OCI-LY7 (cell line): ENCODE results near the gene TMEFF1. TPM values are rescaled to one million over a fixed set of nuclear protein-coding genes. Genes with fewer than 3 reads are reported as not detected.

Experiments
- BruUV-seq: library from RNA; stranded (reverse); fragments of 400-500 nt; replicated peaks from 2 replicates; lab custom pipeline; 2021; lab: Mats Ljungman, UMichigan
- CTCF ChIA-PET: fragments of 300-600 bp; sonication (Branson Sonifier 250); formaldehyde crosslinking; loops from one replicate; lab custom pipeline; 2022; ENCODE audit warnings: antibody characterized with exemption; ENCODE audit not compliant: unreplicated experiment; lab: Charles Lee
- POLR2A ChIA-PET: fragments of 300-600 bp; sonication (Branson Sonifier 250); formaldehyde crosslinking; loops from one replicate; lab custom pipeline; 2022; ENCODE audit warnings: antibody characterized with exemption; lab: Charles Lee
- DNase-seq: peaks from one replicate; pipeline ENCODE4 v3.0.0-alpha.2; 2015; ENCODE audit warnings: low spot score
- H2AFZ ChIP-seq: fragments of 200-600 bp; sonication (generic), shearing (Covaris generic); 2 replicates; pipeline ENCODE4 v1.6.1; 2014; ENCODE audit warnings: mild to moderate bottlenecking, antibody characterized with exemption, low read length, moderate library complexity
- H3K27ac ChIP-seq: fragments of 200-600 bp; sonication (generic); 2 replicates; pipeline ENCODE4 v1.5.1; 2014; ENCODE audit warnings: mixed run types, low read depth, mild to moderate bottlenecking, moderate library complexity, low read length, inconsistent platforms; ENCODE audit not compliant: poor library complexity, severe bottlenecking
- H3K36me3 ChIP-seq: fragments of 200-600 bp; sonication (generic); 2 replicates; pipeline ENCODE4 v1.6.1; 2014; ENCODE audit warnings: mild to moderate bottlenecking, antibody characterized with exemption, low read length, moderate library complexity, mixed read lengths; ENCODE audit not compliant: insufficient read depth
- H3K4me1 ChIP-seq: fragments of 200-600 bp; sonication (generic); 2 replicates; pipeline ENCODE4 v1.5.1; 2014; ENCODE audit warnings: mild to moderate bottlenecking, low read length; ENCODE audit not compliant: insufficient read depth, poor library complexity, severe bottlenecking
- H3K4me2 ChIP-seq: fragments of 200-600 bp; sonication (generic); 2 replicates; pipeline ENCODE4 v1.6.1; 2014; ENCODE audit warnings: mild to moderate bottlenecking, low read length
- H3K4me3 ChIP-seq: fragments of 200-600 bp; sonication (generic); 2 replicates; pipeline ENCODE4 v1.5.1; 2014; ENCODE audit warnings: mild to moderate bottlenecking, low read depth, low read length; ENCODE audit not compliant: poor library complexity, severe bottlenecking
- H3K79me2 ChIP-seq: fragments of 200-600 bp; sonication (generic); 2 replicates; pipeline ENCODE4 v1.6.1; 2016; ENCODE audit warnings: low read depth, mild to moderate bottlenecking, low read length, moderate library complexity, mixed read lengths; ENCODE audit not compliant: insufficient read depth
- H3K9me2 ChIP-seq: fragments of 200-600 bp; sonication (generic); 2 replicates; pipeline ENCODE4 v1.6.1; 2016; ENCODE audit warnings: mild to moderate bottlenecking, low read length, mixed read lengths; ENCODE audit not compliant: insufficient read depth
- H3K9me3 ChIP-seq: fragments of 200-600 bp; sonication (generic); 2 replicates; pipeline ENCODE4 v1.6.1; 2014; ENCODE audit warnings: mild to moderate bottlenecking, mixed run types, low read length, mixed read lengths
- H4K20me1 ChIP-seq: fragments of 200-600 bp; sonication (generic); 2 replicates; pipeline ENCODE4 v1.6.1; 2014; ENCODE audit warnings: mild to moderate bottlenecking, antibody characterized with exemption, low read length, moderate library complexity, mixed read lengths; ENCODE audit not compliant: insufficient read depth
- CTCF ChIP-seq: fragments of 200-600 bp; sonication (generic); conservative IDR thresholded peaks from 2 replicates; pipeline ENCODE4 v1.5.1; 2014; ENCODE audit warnings: mild to moderate bottlenecking, antibody characterized with exemption, low read length, moderate library complexity, mixed read lengths
- EZH2phosphoT487 ChIP-seq: fragments of 200-600 bp; sonication (generic); IDR thresholded peaks from 2 replicates; pipeline ENCODE4 v1.6.1; 2018; ENCODE audit warnings: low read depth, borderline replicate concordance, mild to moderate bottlenecking, mixed run types, antibody characterized with exemption, low read length, moderate library complexity, mixed read lengths
- intact Hi-C: fragments of 100-400 bp; cut with micrococcal nuclease; formaldehyde crosslinking; loops from one replicate; pipeline ENCODE4 v1.10.0; 2022; ENCODE audit not compliant: unreplicated experiment
- total RNA-seq, 2 experiments: library from RNA; depleted of rRNA in 1 of 2; stranded (reverse); fragments of >200 nt in 1 of 2; shearing (Covaris generic) in 1 of 2; gene quantifications; 2 replicates each; pipeline ENCODE4 v1.2.3, GENCODE V29; 2014 to 2022

The TMEFF1 gene
- total RNA-seq, 2 experiments from 2014 or later, result 3.6 to 4.7 TPM

DNA sequence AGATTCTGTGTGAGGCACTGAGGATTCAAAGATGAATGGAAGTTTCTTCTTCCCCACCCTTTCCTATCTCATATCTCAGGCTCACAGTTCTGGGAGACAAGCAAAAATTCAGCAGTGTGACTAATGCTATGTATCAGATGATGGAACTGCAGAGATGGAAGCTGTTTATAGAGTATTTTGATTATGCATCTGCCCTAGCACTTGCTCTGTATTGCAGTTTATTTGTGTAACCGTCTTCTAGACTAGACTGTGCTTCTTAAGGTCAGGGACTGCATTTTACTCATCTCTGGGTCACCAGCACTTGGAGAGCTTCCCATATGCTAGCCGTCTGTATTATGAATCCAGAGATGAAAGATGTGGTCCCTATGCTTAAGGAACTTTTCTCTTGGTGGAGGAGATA lies 117.5 kb downstream of the TMEFF1 start:
- H3K79me2 ChIP-seq, result no peaks in the 10 kb centered on the region
- no TSS peak for BruUV-seq
- intact Hi-C loops, result loop anchor here (10.0 kb wide), 4 partner anchors 156 to 1406 kb away; no protein-coding TSS in a partner anchor
- no peaks in the 10 kb centered on the region for H3K9me3 ChIP-seq
- ChIA-PET POLR2A (no interaction called here), CTCF (no interaction called here)
- H3K27ac ChIP-seq, result no peak overlapping the region
- H4K20me1 ChIP-seq, result no peaks in the 10 kb centered on the region
- no peak overlapping the region for H3K4me3 ChIP-seq
- H3K4me1 ChIP-seq, result peaks cover 18% of the 10 kb centered on the region
- DNase-seq, result no peak
- no peaks in the 10 kb centered on the region for H3K9me2 ChIP-seq
- H3K4me2 ChIP-seq, result no peak overlapping the region
- no peak overlapping the region for H2AFZ ChIP-seq
- H3K36me3 ChIP-seq, result no peaks in the 10 kb centered on the region
- no peak for TF ChIP-seq EZH2phosphoT487
- TF ChIP-seq CTCF, result no peak

GRCh38 chr9:100591139-100591538 lies 118.2 kb downstream of the TMEFF1 start:
- Histone ChIP-seq H3K4me1 (peaks cover 13% of the 10 kb centered on the region), H3K9me2 (no peaks in the 10 kb centered on the region), H3K36me3 (no peaks in the 10 kb centered on the region), H3K4me2 (no peak overlapping the region), H2AFZ (no peak overlapping the region), H3K4me3 (no peak overlapping the region), H3K27ac (no peak overlapping the region), H3K79me2 (no peaks in the 10 kb centered on the region), H4K20me1 (no peaks in the 10 kb centered on the region), H3K9me3 (no peaks in the 10 kb centered on the region)
- TF ChIP-seq EZH2phosphoT487 (no peak), CTCF (no peak)
- ChIA-PET CTCF (no interaction called here), POLR2A (no interaction called here)
- no peak for DNase-seq
- BruUV-seq, result no TSS peak
- intact Hi-C loops, result loop anchor here (10.0 kb wide), 4 partner anchors 156 to 1406 kb away; no protein-coding TSS in a partner anchor

- Histone ChIP-seq H3K4me1 (peaks cover 6% of the 10 kb centered on the region), H3K36me3 (no peaks in the 10 kb centered on the region), H3K79me2 (no peaks in the 10 kb centered on the region), H4K20me1 (no peaks in the 10 kb centered on the region), H3K4me3 (no peak overlapping the region), H3K9me3 (no peaks in the 10 kb centered on the region), H3K27ac (no peak overlapping the region), H2AFZ (no peak overlapping the region), H3K4me2 (no peak overlapping the region), H3K9me2 (no peaks in the 10 kb centered on the region)
- no peak for DNase-seq
- BruUV-seq, result no TSS peak
- intact Hi-C loops, result loop anchor here (10.0 kb wide), 4 partner anchors 157 to 1407 kb away; no protein-coding TSS in a partner anchor
- TF ChIP-seq CTCF (no peak), EZH2phosphoT487 (no peak)
- ChIA-PET CTCF (no interaction called here), POLR2A (no interaction called here)
Measured at GRCh38 chr9:100591639-100592412, 118.9 kb downstream of the TMEFF1 start.
